GM12872 (cell line): Measurements from ENCODE around the gene LONP1.

Experiments
- TF ChIP-seq, protein P1 (sequence below): IDR thresholded peaks from 3 replicates; pipeline ENCODE4 v1.5.1; 2011; ENCODE audit warnings: low read depth, mild to moderate bottlenecking, low read length, moderate library complexity; ENCODE audit not compliant: insufficient read depth

Gene LONP1

DNA sequence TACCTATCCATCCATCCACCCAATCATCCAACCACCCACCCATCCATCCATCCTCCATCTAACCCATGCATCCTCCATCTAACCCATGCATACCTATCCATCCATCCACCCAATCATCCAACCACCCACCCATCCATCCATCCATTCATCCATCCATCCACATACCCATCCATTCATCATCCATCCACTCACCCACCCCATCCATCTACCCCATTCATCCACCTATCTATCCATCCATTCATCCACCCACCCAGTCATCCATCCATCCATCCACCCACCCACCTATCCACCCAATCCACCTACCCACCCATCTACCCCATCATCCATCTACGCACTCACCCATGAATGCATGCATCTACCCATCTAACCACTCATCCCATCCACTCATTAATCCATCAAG is 46.2 kb downstream of the LONP1 start:
- TF ChIP-seq, protein P1, sequence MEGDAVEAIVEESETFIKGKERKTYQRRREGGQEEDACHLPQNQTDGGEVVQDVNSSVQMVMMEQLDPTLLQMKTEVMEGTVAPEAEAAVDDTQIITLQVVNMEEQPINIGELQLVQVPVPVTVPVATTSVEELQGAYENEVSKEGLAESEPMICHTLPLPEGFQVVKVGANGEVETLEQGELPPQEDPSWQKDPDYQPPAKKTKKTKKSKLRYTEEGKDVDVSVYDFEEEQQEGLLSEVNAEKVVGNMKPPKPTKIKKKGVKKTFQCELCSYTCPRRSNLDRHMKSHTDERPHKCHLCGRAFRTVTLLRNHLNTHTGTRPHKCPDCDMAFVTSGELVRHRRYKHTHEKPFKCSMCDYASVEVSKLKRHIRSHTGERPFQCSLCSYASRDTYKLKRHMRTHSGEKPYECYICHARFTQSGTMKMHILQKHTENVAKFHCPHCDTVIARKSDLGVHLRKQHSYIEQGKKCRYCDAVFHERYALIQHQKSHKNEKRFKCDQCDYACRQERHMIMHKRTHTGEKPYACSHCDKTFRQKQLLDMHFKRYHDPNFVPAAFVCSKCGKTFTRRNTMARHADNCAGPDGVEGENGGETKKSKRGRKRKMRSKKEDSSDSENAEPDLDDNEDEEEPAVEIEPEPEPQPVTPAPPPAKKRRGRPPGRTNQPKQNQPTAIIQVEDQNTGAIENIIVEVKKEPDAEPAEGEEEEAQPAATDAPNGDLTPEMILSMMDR = no peak

DNA sequence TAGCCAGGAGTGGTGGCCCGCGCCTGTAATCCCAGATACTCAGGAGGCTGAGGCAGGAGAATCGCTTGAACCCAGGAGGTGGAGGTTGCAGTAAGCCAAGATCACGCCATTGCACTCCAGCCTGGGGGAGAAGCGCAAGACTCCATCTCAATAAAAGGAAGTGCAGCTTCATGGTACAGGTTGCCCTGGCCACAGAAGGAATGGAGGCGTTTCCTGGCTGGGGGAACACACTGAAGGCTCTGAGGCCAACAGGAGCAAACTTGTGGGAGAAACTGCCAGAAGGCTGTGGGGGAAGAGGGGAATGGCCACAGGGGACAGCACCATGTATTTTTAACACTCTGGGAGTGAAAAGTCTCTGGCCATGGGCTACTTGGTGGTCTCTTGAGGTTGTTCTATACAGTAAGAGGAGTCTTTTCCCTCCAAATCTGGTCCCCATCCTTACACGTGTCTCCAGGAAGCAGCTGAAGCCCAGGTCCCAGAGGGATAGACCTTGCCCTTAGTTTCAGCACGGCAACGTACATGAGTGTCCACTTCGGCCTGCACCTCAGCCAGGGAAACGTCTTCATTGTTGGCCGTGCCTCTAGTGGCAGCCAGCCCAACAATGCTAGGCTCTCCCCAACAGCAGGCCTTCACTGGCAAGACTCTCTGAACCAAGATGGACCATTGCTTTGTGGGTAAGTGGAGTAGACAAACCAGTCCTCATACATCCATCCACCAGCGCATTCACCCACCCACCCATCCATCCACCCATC is 47.1 kb downstream of the LONP1 start:
- TF ChIP-seq, protein P1 = no peak

DNA sequence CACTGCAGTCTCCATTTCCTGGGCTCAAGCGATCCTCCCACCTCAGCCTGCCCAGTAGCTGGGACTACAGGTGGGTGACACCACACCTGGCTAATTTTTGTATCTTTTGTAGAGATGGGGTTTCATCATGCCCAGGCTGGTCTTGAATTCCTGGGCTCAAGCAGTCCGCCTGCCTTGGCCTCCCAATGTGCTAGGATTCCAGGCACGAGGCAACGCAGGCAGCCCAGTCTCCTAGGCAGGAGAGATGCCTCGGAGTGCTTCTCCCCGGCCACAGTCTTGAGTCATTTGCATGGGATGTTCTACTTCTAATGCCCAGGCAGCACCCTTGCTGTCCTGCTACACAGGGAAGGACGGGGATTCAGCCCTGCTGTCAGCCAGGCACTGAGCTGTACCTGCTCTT is 48.3 kb downstream of the LONP1 start:
- TF ChIP-seq, protein P1 = no peak

DNA sequence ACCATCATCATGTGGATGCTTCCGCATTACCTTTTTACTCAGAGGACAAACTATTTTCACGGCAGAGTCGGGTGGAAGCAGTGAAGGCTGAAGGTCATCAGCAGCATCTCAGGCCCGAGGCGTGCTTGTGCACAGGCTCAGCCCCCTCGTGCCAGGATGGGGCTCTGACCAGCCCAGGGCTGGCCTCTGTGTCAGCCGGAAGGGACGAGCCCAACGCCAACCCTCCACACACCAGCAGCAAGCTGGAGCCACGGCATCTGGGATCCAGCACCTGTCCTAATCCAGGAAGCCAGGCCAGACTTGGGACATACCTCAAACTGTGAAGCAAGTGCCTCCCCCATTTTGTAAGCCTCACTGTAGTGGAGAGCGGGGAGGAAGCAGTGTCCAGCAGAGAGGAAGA is 50.7 kb downstream of the LONP1 start:
- TF ChIP-seq, protein P1 = no peak

DNA sequence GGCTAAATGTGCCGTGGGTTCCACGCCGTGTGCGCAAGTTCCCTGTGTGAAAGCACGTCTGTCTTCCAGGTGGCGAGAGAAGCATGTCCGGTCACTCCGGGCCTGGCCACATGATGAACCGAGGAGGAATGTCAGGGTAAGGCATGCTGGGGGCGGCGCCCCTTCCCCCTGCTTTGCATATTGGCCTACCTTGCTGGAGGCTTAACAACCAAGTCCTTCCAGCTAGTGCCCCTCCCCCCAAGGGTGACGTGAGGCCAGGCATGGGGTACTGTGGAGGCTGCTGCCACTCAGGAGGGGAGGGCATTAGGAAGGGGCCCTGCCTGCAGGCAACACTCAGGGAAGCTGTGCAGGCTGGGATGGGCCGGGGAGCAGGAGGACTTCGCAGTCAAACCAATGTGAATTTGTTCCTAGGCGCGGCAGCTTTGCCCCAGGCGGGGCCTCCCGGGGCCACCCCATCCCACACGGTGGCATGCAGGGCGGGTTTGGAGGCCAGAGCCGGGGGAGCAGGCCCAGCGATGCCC is 52.1 kb downstream of the LONP1 start:
- TF ChIP-seq, protein P1 = no peak

DNA sequence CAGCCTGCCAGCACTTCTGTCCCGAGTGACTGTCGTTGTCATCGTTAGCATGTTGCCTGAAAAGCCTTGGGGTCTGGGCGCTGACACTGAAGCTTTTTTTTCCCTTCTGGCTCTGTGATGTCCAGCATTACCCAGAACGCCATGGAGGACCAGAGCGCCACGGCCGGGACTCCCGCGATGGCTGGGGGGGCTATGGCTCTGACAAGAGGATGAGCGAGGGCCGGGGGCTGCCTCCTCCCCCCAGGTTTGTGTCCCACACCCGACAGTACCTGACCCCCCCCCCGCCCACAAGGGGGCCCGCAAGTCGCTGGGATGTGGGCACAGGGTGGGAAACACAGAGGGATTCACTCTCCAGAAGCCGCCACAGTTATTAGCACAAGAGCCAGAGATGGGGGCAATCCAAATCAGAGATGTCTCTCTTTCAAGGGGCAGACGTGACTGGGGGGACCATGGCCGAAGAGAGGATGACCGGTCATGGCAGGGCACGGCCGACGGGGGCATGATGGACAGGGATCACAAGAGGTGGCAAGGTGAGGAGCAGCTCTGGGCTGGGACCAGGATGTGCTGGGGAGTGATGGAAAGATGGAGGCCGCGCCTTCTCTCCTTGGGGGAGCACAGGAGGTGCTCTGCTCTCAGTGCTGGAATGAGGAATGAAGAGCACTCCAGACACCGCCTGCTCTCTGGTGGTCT is 52.9 kb downstream of the LONP1 start:
- TF ChIP-seq, protein P1 = no peak

DNA sequence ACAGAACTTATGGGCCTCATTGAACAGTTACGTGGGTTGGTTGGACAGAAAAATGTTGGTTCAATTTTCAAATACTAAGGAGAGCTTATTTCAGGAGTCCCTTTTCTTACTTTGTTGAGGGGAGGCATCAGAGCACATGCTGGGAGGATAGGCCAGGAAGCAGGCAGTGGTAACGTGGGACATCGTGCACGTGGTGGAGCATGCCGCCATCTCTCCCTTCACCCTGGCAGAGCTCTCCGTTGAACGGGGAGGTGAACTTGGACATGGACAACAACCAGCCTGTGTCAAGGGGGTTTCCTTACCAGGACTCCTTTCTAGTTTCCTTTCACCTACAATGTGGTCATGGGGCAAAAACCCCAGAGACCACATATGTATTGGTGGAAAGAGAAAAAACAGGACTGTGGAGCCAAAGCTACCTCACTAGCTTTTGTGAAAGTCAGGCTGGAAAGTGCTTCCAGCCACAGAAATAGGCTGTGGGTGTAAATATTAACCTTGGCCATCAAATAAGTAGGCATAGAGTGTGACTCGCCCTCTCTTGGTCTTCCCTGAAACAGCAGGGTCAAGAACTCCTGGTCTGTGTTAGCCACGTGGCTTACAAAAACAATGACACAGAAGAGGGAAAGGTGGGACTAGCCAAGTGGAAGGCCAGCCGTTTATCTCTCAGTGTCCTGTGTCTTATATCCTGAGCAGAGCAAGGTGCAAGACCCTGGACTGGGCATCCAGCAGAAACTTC is 54.0 kb downstream of the LONP1 start:
- TF ChIP-seq, protein P1 = peak; percentile 28; the same call in 1 of the 3 replicates
